HL-60 (cell line): Measurements from ENCODE around the gene ASCC3.

Experiments
- CTCF ChIP-seq: IDR thresholded peaks from one replicate; pipeline ENCODE4 v1.5.1; 2011; ENCODE audit warnings: low read length, control low read depth, inconsistent platforms; ENCODE audit not compliant: insufficient read depth
- GABPA ChIP-seq: IDR thresholded peaks from 2 replicates; pipeline ENCODE4 v1.6.1; 2012; ENCODE audit warnings: low read depth
- POLR2AphosphoS5 ChIP-seq: IDR thresholded peaks from 2 replicates; pipeline ENCODE4 v1.6.1; 2012; ENCODE audit warnings: low read depth

GRCh38 chr6:100512203-100512862, 368.8 kb downstream of the ASCC3 start:
- TF ChIP-seq CTCF (no peak), POLR2AphosphoS5 (no peak), GABPA (no peak)
